ENCODE results near the gene KLF1. TPM values are rescaled to one million over a fixed set of nuclear protein-coding genes. Genes with fewer than 3 reads are reported as not detected.

Gene KLF1
- polyA plus RNA-seq, 3 donors = 0.04 to 0.07 TPM; not detected in 1

DNA sequence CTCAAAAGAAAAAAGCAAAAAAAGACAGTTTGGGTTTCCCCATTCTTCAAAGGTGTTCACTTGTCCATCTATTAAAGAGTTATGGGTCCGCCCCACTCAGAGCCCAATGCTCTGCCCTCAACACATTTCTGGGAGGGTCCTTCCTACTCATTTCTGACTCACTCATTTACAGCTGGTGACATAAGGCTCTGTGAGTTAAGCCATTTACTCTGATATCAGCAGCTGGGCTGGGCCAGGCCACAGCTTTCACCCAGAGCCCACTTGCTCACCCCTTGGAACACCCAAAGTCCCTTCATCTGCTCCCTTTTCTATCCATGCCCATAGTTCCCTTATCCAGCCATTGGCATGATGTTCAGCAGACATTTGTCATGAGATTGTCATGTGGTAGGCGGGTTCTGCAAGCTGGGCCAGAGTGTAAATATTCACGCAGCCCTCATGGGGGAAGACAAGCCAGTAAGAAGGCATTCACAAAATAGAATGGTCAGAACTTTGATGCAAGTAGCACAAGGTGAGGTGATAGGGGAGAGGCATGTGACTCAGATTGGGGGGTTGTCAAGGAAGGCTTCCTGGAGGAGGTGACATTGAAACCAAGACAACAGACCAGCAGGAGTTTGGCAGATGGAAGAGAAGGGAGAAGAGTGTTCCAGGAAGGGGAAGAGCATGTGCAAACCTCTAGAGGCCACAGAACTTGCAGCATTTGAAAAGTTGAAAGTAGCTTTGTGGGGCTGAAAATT, 42.8 kb downstream of the KLF1 start:
- no peak overlapping the region for H3K27ac ChIP-seq (ENCODE audit: low read depth, low read length)
- WGBS, 3 donors = 66 to 82% (median 81%) methylated on average over 3 of the region's 3 CpGs

DNA sequence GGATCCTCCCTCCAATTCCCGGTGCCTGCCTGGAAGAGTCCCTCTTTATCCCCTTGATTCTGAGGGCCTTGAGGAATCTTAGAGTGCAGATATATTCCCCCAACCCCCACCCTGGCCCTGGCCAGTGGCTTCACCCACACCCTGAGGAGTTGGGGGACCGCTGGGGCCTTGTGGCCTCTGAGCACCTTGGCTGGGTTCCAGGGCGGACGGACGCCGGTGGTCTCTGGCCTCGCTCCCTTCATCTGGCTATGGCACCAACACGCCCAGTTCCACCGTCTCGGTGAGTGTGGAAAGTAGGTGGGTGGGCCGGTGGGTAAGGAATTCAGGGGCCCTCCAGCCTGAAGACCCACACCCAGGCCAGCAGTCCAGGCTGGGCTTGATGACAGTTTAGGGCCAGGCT, 43.7 kb downstream of the KLF1 start:
- H3K27ac ChIP-seq (ENCODE audit: low read depth, low read length) = no peak overlapping the region
- WGBS, 3 donors = 77 to 82% (median 79%) methylated on average over 11 of the region's 11 CpGs

DNA sequence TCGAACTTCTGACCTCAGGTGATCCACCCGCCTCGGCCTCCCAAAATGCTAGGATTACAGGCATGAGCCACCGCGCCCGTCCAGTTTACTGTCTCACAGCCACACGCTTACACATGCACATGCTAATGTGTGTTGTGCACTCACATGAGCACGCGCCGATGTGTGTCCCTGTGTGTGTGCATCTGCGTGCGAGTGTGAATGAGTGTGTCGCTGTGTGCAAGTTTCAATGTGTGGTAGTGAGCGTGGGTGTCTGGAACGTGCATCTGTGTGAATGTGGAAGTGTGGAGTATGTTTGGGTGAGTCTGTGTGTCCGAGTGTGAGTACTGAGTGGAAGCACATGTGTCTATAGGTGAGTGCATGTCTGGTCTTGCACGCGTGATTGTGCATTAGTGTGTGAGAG, 44.5 kb downstream of the KLF1 start:
- WGBS, 3 donors = 88 to 94% (median 93%) methylated on average over 18 of the region's 18 CpGs
- H3K27ac ChIP-seq (ENCODE audit: low read depth, low read length) = no peak overlapping the region

- 1 to 4% (median 4%) methylated on average over 26 to 29 of the region's 29 CpGs for WGBS, 3 donors
- H3K27ac ChIP-seq (ENCODE audit: low read depth, low read length) = no peak overlapping the region
Observed at GRCh38 chr19:12841094-12841493, 45.9 kb downstream of the KLF1 start.

- WGBS, 3 donors = 24 to 27% (median 25%) methylated on average over 40 to 43 of the region's 43 CpGs
- no peak overlapping the region for H3K27ac ChIP-seq (ENCODE audit: low read depth, low read length)
Observed at GRCh38 chr19:12840091-12841079, 46.6 kb downstream of the KLF1 start.

DNA sequence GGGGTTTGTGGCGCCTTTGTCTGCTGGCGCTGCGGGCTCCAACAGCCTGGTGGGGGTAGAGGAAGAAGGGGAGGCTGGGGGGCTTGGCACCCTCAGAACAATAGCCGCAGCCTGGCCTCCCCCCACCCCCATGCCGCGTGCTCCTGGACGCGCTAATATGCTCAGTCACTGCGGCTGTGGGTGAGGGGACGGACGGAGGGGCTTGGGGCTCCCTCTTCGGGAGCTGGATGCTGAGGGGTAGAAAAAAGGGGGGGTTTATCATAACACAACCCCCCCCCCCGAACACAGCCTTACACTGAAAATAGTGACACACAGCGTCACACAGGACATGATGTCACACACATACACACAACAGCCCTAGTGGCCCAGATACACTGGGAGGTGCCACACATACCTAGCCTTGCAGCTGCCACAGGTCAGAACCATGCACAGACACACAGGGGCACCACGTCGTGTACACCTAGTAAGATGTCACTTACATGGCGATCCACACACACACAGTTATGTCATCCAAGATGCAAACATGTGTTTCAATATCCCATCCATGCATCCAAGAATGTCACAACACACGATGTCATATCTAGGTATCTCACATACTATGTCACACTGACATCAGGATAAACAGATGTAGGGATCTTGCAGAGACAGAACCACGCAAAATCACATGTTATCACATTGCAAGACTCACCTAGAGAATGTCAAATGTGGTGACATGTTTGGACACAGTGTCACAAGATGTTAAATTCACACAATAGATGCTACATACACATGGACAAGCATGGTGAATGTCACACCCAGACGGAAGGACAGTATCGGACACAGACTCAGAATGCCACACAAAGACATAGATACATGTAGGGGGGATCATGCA, 47.9 kb downstream of the KLF1 start:
- WGBS, 3 donors = 22 to 23% (median 23%) methylated on average over 18 to 21 of the region's 21 CpGs
- no peak overlapping the region for H3K27ac ChIP-seq (ENCODE audit: low read depth, low read length)

DNA sequence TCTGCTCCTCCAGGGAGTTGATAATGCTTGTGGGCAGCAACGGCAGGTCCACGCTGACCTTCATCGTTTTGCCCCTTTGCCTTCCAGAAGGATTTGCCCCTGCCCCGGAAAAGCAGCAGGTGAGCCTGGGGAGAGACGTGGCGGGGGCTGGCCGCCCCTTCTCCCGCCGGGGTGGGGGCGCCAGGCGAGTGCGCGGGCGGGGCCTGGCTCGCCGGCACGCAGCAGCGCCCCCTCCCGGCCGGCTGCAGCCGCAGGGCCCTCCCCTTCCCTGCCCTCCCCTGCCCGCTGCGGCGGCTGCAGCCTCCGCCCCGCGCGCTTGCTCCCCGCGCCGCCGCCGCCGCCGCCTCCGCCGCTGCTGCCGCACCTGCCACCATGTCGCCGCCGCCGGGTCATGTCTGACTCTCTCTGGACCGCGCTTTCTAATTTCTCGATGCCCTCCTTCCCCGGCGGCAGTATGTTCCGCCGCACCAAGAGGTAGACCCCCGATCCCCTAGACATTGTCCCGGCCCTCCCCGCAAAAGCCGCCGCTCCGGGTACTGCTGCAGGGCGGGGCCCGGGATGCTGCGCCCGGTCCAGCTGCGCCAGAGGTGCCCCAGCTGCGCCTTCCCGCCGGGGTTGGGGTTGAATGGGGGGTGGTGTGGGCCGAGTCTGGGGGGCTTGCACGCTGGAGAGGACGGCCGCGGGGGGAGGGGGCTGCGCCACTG, 48.7 kb downstream of the KLF1 start, which contains the start of gene MAST1:
MAST1 (plus strand) TSS at position 334 of the 704 bp plus-strand sequence; CDS start at position 392, 58 bp downstream.
- WGBS, 3 donors = 0 to 2% (median 2%) methylated on average over 37 to 68 of the region's 69 CpGs
- H3K27ac ChIP-seq (ENCODE audit: low read depth, low read length) = no peak within 1 kb of the TSS

DNA sequence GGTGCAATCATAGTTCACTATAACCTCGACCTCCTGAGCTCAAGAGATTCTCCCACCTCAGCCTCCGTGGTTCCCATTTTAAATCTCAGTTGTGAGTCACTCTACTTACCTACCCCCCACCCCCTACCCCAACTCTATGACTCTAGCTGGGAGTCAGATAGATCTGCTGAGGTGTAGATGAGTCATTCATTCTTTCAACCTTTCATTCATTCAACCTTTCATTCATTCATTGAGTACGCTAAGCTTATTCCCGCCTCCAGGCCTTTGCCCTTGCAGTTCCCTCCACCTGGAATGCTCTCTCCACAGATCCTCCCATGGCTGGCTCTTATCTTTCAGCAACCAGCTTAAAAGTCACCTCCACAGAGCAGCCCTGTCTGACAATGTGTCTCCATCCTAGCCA, 49.8 kb downstream of the KLF1 start:
- WGBS, 3 donors = 71 to 84% (median 80%) methylated on average over 4 of the region's 4 CpGs
- no peak overlapping the region for H3K27ac ChIP-seq (ENCODE audit: low read depth, low read length)

- no peak overlapping the region for H3K27ac ChIP-seq (ENCODE audit: low read depth, low read length)
Observed at GRCh38 chr19:12836529-12836863, 50.5 kb downstream of the KLF1 start.

DNA sequence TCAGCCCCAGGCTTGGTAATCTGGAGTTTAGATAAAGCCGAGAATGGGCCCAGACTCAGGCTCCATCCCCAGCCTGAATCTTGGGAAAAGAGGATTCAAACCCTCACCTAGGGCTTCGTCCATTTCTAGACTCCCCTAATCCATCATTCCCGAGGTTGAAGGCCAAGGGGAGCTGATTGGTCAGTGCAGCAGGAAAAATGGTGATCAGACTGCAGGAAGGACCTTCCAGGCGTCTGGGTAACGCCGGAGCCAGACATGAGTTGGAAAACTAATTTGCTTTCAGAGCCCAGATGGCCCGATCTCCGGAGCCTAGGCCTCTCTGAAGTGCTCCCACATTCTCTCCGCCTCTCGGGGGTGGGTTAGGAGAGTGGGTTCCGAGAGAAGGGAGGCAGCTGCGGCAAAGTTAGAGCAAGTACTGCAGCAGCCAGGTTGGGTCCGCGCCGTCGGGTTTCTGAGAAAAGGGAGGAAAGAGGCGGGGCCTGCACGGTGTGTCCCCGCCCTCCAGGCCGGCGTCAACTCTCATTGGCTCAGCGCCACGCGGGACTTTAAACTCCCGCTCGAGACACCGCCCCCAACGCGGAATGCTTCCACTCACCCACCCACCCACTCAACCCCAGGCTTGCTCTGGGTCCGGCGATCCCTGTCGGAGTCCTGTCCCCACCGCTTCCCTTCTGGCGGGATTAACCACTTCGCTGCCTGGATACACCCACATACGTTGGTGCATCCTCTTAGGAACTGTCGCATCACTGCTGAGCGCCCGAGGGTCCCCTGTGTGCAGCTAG, 51.8 kb downstream of the KLF1 start:
- H3K27ac ChIP-seq (ENCODE audit: low read depth, low read length) = no peak overlapping the region
- 6 to 8% (median 6%) methylated on average over 39 of the region's 39 CpGs for WGBS, 3 donors

More at GRCh38 chr19:12836529-12836863, 50.5 kb downstream of the KLF1 start:
- 5% methylated on average over 6 of the region's 6 CpGs for WGBS, 3 donors

DNA sequence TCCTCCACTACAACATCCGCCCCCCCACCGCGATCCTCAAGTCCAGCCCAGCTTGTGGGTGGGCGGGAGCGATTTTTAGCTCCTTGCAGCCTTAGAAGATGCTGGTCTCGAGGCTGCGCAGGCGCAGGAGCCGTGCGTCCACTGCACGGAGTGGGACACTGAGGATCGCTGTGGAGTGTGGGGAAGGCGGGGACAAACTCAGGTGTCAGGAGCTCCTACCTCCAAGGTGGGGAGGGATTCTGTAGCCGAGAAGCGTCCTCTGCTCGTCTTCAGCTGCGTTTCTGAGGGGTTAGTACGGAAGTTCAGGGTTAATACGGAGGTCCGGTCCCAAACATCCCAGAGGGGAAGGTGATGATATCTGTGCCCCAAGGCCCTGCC, 52.4 kb downstream of the KLF1 start, which contains the start of gene RTBDN:
RTBDN (minus strand) TSS at position 14 of the 378 bp plus-strand sequence. CDS start 4,600 bp downstream, outside the sequence.
- no peak within 1 kb of the TSS for H3K27ac ChIP-seq (ENCODE audit: low read depth, low read length)

More for the DNA sequence above, 52.4 kb downstream of the KLF1 start, which contains the start of gene RTBDN:
- 8 to 9% (median 8%) methylated on average over 20 of the region's 20 CpGs for WGBS, 3 donors

Other genes with a start within 250 kb of the KLF1 start
- gene MAN2B1, start 220.5 kb downstream of the KLF1 start, polyA plus RNA-seq = 10 to 100 TPM; 26.7 to 68.3 (median 44.5) TPM
- gene WDR83, start 220.4 kb downstream of the KLF1 start, polyA plus RNA-seq = 10 to 100 TPM; 11.0 to 16.3 (median 11.8) TPM
- gene DHPS, start 205.3 kb downstream of the KLF1 start, polyA plus RNA-seq = 10 to 100 TPM; 55.8 to 69.6 (median 68.3) TPM
- gene GNG14, start 199.2 kb downstream of the KLF1 start, polyA plus RNA-seq = not detected
- 1 to 10 TPM; 3.9 to 7.4 (median 6.6) TPM for gene FBXW9, start 190.6 kb downstream of the KLF1 start, polyA plus RNA-seq
- 10 to 100 TPM; 14.3 to 36.9 (median 21.9) TPM for gene TNPO2, start 163.3 kb downstream of the KLF1 start, polyA plus RNA-seq
- 100 to 1,000 TPM; 143 to 267 (median 219) TPM for gene TRIR, start 152.5 kb downstream of the KLF1 start, polyA plus RNA-seq
- 10 to 100 TPM; 50.9 to 94.1 (median 93.1) TPM for gene GET3, start 149.7 kb downstream of the KLF1 start, polyA plus RNA-seq
- under 1 TPM in 1 of 3 donors, not detected in 2; 0.07 TPM for gene BEST2, start 135.4 kb downstream of the KLF1 start, polyA plus RNA-seq
- 100 to 1,000 TPM in 1 of 3 donors, 10 to 100 TPM in 2; 41.1 to 210 (median 57.2) TPM for gene HOOK2, start 111.6 kb downstream of the KLF1 start, polyA plus RNA-seq
- gene JUNB, start 95.7 kb downstream of the KLF1 start, polyA plus RNA-seq = 1,000 to 10,000 TPM in 2 of 3 donors, 100 to 1,000 TPM in 1; 120 to 1,553 (median 1,136) TPM
- 100 to 1,000 TPM; 159 to 386 (median 207) TPM for gene PRDX2, start 85.4 kb downstream of the KLF1 start, polyA plus RNA-seq
- gene THSD8, start 85.1 kb downstream of the KLF1 start, polyA plus RNA-seq = 1 to 10 TPM in 1 of 3 donors, under 1 TPM in 2; 0.38 to 1.8 (median 0.52) TPM
- gene RNASEH2A, start 80.6 kb downstream of the KLF1 start, polyA plus RNA-seq = 1 to 10 TPM; 3.3 to 6.4 (median 5.6) TPM
- gene RTBDN, start 52.6 kb downstream of the KLF1 start, polyA plus RNA-seq = under 1 TPM in 2 of 3 donors, not detected in 1; 0.10 to 0.46 TPM
- gene MAST1, start 48.7 kb downstream of the KLF1 start, polyA plus RNA-seq = 1 to 10 TPM in 1 of 3 donors, under 1 TPM in 1, not detected in 1; 0.18 to 2.3 TPM
- gene DNASE2, start 5.8 kb downstream of the KLF1 start, polyA plus RNA-seq = 10 to 100 TPM; 15.6 to 29.0 (median 28.1) TPM
- gene GCDH, start 4.0 kb upstream of the KLF1 start, polyA plus RNA-seq = 10 to 100 TPM; 27.2 to 73.8 (median 27.3) TPM
- gene SYCE2, start 32.1 kb upstream of the KLF1 start, polyA plus RNA-seq = 1 to 10 TPM in 1 of 3 donors, under 1 TPM in 1, not detected in 1; 0.05 to 1.2 TPM
- 10 to 100 TPM; 34.0 to 47.6 (median 35.0) TPM for gene FARSA, start 46.5 kb upstream of the KLF1 start, polyA plus RNA-seq
- 100 to 1,000 TPM; 215 to 433 (median 312) TPM for gene CALR, start 51.4 kb upstream of the KLF1 start, polyA plus RNA-seq
- 100 to 1,000 TPM in 2 of 3 donors, 10 to 100 TPM in 1; 58.1 to 159 (median 133) TPM for gene RAD23A, start 58.7 kb upstream of the KLF1 start, polyA plus RNA-seq
- 10 to 100 TPM; 34.2 to 51.5 (median 38.2) TPM for gene GADD45GIP1, start 70.0 kb upstream of the KLF1 start, polyA plus RNA-seq
- under 1 TPM; 0.04 to 0.11 (median 0.05) TPM for gene DAND5, start 82.4 kb upstream of the KLF1 start, polyA plus RNA-seq
- gene NFIX, start 108.3 kb upstream of the KLF1 start, polyA plus RNA-seq = 10 to 100 TPM; 12.3 to 88.6 (median 77.6) TPM
- 10 to 100 TPM in 1 of 3 donors, 1 to 10 TPM in 2; 1.9 to 10.3 (median 7.9) TPM for gene LYL1, start 215.7 kb upstream of the KLF1 start, polyA plus RNA-seq
- gene TRMT1, start 229.5 kb upstream of the KLF1 start, polyA plus RNA-seq = 10 to 100 TPM; 25.0 to 38.9 (median 36.7) TPM
- gene NACC1, start 231.1 kb upstream of the KLF1 start, polyA plus RNA-seq = 10 to 100 TPM in 2 of 3 donors, 1 to 10 TPM in 1; 7.9 to 21.0 (median 16.1) TPM

All from adipose tissue (tissue), 3 donors.